BE2C (cell line): Measurements from ENCODE around the gene RNASE11.

ENCODE experiments used
- DNase-seq: peaks from one replicate; pipeline ENCODE4 v3.0.0-alpha.2; 2020
- H3K27me3 ChIP-seq: fragments of 250-450 bp; sonication (Bioruptor Pico); 2 replicates; pipeline ENCODE4 v1.5.1; 2020; ENCODE audit warnings: mild to moderate bottlenecking
- H3K36me3 ChIP-seq: fragments of 250-450 bp; sonication (Bioruptor Pico); 2 replicates; pipeline ENCODE4 v1.5.1; 2020; ENCODE audit warnings: mild to moderate bottlenecking
- H3K4me1 ChIP-seq: fragments of 250-450 bp; sonication (Bioruptor Pico); 2 replicates; pipeline ENCODE4 v1.5.1; 2020
- H3K4me3 ChIP-seq: 2 replicates; pipeline ENCODE4 v1.5.1; 2011; ENCODE audit warnings: low read depth, low read length
- H3K9me3 ChIP-seq: fragments of 250-450 bp; sonication (Bioruptor Pico); 2 replicates; pipeline ENCODE4 v1.5.1; 2020
- TF ChIP-seq, protein P1 (sequence below): IDR thresholded peaks from 2 replicates; pipeline ENCODE4 v1.5.1; 2012; ENCODE audit warnings: mild to moderate bottlenecking, low read depth, low read length

Gene RNASE11

GRCh38 chr14:20539906-20540305, 47.9 kb downstream of the RNASE11 start:
- H3K4me3 ChIP-seq = no peak overlapping the region
- no peaks in the 10 kb centered on the region for H3K36me3 ChIP-seq
- no peaks in the 10 kb centered on the region; the same call in 1 of the 2 replicates for H3K9me3 ChIP-seq
- DNase-seq = peak; percentile 36
- TF ChIP-seq, protein P1, sequence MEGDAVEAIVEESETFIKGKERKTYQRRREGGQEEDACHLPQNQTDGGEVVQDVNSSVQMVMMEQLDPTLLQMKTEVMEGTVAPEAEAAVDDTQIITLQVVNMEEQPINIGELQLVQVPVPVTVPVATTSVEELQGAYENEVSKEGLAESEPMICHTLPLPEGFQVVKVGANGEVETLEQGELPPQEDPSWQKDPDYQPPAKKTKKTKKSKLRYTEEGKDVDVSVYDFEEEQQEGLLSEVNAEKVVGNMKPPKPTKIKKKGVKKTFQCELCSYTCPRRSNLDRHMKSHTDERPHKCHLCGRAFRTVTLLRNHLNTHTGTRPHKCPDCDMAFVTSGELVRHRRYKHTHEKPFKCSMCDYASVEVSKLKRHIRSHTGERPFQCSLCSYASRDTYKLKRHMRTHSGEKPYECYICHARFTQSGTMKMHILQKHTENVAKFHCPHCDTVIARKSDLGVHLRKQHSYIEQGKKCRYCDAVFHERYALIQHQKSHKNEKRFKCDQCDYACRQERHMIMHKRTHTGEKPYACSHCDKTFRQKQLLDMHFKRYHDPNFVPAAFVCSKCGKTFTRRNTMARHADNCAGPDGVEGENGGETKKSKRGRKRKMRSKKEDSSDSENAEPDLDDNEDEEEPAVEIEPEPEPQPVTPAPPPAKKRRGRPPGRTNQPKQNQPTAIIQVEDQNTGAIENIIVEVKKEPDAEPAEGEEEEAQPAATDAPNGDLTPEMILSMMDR = no peak
- peaks cover 9% of the 10 kb centered on the region; the same call in 1 of the 2 replicates for H3K4me1 ChIP-seq
- peaks cover 4% of the 10 kb centered on the region for H3K27me3 ChIP-seq
